ENCODE measurements around the gene CHRNB4.

CHRNB4 gene

GRCh38 chr15:78599189-78599588 is 41.8 kb downstream of the CHRNB4 start:
- H3K27ac Mint-ChIP-seq, result no peak overlapping the region
- H3K27me3 Mint-ChIP-seq (ENCODE audit: low read depth), result no peaks in the 10 kb centered on the region
- no peaks in the 10 kb centered on the region for H3K36me3 Mint-ChIP-seq (ENCODE audit: low read depth)
- no peaks in the 10 kb centered on the region for H3K4me1 Mint-ChIP-seq (ENCODE audit: low read depth)
- no peaks in the 10 kb centered on the region for H3K9me3 Mint-ChIP-seq
- no peak for DNase-seq (ENCODE audit: low spot score)
- H3K4me3 Mint-ChIP-seq, result no peak overlapping the region

- H3K4me3 Mint-ChIP-seq, result no peak overlapping the region
- no peaks in the 10 kb centered on the region for H3K36me3 Mint-ChIP-seq (ENCODE audit: low read depth)
- no peak overlapping the region for H3K27ac Mint-ChIP-seq
- no peaks in the 10 kb centered on the region for H3K9me3 Mint-ChIP-seq
- no peaks in the 10 kb centered on the region for H3K27me3 Mint-ChIP-seq (ENCODE audit: low read depth)
- no peak for DNase-seq (ENCODE audit: low spot score)
- no peaks in the 10 kb centered on the region for H3K4me1 Mint-ChIP-seq (ENCODE audit: low read depth)
Measured at GRCh38 chr15:78598348-78598747, 42.7 kb downstream of the CHRNB4 start.

GRCh38 chr15:78597583-78597982 is 43.4 kb downstream of the CHRNB4 start:
- no peaks in the 10 kb centered on the region for H3K4me1 Mint-ChIP-seq (ENCODE audit: low read depth)
- DNase-seq (ENCODE audit: low spot score), result no peak
- no peaks in the 10 kb centered on the region for H3K36me3 Mint-ChIP-seq (ENCODE audit: low read depth)
- no peaks in the 10 kb centered on the region for H3K9me3 Mint-ChIP-seq
- H3K27me3 Mint-ChIP-seq (ENCODE audit: low read depth), result no peaks in the 10 kb centered on the region
- no peak overlapping the region for H3K27ac Mint-ChIP-seq
- no peak overlapping the region for H3K4me3 Mint-ChIP-seq

- Mint-ChIP-seq H3K27me3 (ENCODE audit: low read depth) (no peaks in the 10 kb centered on the region), H3K36me3 (ENCODE audit: low read depth) (no peaks in the 10 kb centered on the region), H3K9me3 (no peaks in the 10 kb centered on the region), H3K4me1 (ENCODE audit: low read depth) (no peaks in the 10 kb centered on the region), H3K4me3 (no peak overlapping the region), H3K27ac (no peak overlapping the region)
- no peak for DNase-seq (ENCODE audit: low spot score)
Measured at GRCh38 chr15:78574944-78575343, 66.1 kb downstream of the CHRNB4 start.

All from T-helper 2 cell treated with Interferon-gamma antibody and Interleukin-4, amounts not matched to agents 5 μg/mL and 100 μg/mL, for 36 hours (primary cell).